Activated naive CD4-positive, alpha-beta T cell treated with anti-CD3 and anti-CD28 coated beads, Interleukin-2, amount 50 U/mL, for 16 hours (primary cell): ENCODE results near the gene BPIFB6.

Source experiments
- DNase-seq: peaks from one replicate; pipeline ENCODE4 v3.0.0-alpha.2; 2020

The BPIFB6 gene

GRCh38 chr20:33093074-33093473 is 61.6 kb downstream of the BPIFB6 start:
- DNase-seq: no peak

- no peak for DNase-seq
Observed at GRCh38 chr20:33093582-33093981, 62.1 kb downstream of the BPIFB6 start.
